Cardiac muscle cell (in vitro differentiated cells and primary cell): ENCODE measurements around the gene HOXA5. TPM values are rescaled to one million over a fixed set of nuclear protein-coding genes. Genes with fewer than 3 reads are reported as not detected.

ENCODE experiments used
- DNase-seq, 2 donors: peaks; one replicate each; pipeline versions ENCODE4 v3.0.0 to v3.0.0-alpha.2; 2010 to 2017; ENCODE audit warnings: low read depth in 1 of 2, low spot score in 1 of 2
- H3K27ac ChIP-seq: fragments of 200-600 bp; sonication (generic); 2 replicates; pipeline ENCODE4 v1.5.1; 2016
- H3K27me3 ChIP-seq: fragments of 200-600 bp; sonication (generic); 2 replicates; pipeline ENCODE4 v1.6.0; 2016; ENCODE audit warnings: control low read depth
- H3K36me3 ChIP-seq: fragments of 200-600 bp; sonication (generic); 2 replicates; pipeline ENCODE4 v1.5.1; 2016; ENCODE audit warnings: control low read depth
- H3K4me1 ChIP-seq: fragments of 200-600 bp; sonication (generic); 2 replicates; pipeline ENCODE4 v1.8.1; 2017; ENCODE audit warnings: low read depth, mild to moderate bottlenecking, mixed run types
- H3K4me3 ChIP-seq: fragments of 200-600 bp; sonication (generic); 2 replicates; pipeline ENCODE4 v1.5.1; 2016; ENCODE audit warnings: mild to moderate bottlenecking
- H3K9me3 ChIP-seq: fragments of 200-600 bp; sonication (generic); 2 replicates; pipeline ENCODE4 v1.5.1; 2017; ENCODE audit warnings: low read depth, mild to moderate bottlenecking, control low read depth
- polyA plus RNA-seq: library from polyadenylated mRNA; unstranded; fragments of >200 nt; fragmentation: Nextera tagmentation; extraction: Ambion mirVana; gene quantifications from 2 replicates; pipeline ENCODE4 v1.2.1, GENCODE V29; 2016
- total RNA-seq: library from RNA; depleted of rRNA; stranded (reverse); fragments of >200 nt; gene quantifications from 2 replicates; pipeline ENCODE4 v1.2.3, GENCODE V29; 2016
- TF ChIP-seq, protein P1 (sequence below): IDR thresholded peaks from 2 replicates; pipeline ENCODE4 v1.5.1; 2012; ENCODE audit warnings: low read depth, mild to moderate bottlenecking, low read length

Gene HOXA5
- total and polyA plus RNA-seq, 2 experiments from 2014 or later, result not detected

DNA sequence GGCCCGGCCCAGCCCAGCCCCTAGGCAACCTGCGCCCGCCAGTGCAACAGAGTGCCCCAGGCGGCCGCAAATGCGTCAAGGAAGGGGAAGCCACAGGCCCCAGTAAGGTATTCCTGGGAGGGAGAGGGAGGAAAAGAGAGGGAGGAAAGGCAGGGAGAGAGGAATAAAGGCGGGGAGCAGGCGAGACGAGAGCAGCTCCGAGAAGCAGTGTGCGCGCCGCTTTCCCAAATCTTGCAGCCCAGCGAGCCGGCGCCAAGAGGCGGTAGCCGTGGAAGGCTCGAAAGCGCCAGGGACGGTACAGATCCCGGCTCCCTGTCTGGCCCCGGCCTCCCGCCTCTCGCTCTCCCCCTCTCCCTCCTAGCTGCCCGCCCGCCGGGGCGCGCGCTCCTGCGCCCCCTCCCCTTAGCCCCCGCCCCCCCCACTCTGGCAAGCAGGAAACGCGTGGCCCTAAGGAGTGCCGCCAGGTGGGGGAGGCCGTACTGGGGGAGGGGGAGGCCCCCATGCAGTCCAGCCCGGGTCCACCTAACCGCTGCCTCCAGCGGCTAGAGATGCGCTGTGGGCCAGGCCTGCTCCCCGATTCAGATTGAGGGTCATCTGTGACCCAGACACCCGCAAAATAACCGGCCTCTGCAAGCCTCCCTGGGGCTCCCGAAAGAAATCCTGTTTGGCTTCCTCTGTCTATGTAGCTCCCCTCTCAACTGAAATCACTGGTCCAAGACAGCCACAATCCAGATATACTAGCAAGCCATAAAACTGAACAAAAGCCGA lies 26.4 kb upstream of the HOXA5 start:
- Histone ChIP-seq H3K4me3 (no peak overlapping the region), H3K4me1 (peaks cover 3% of the 10 kb centered on the region), H3K36me3 (no peaks in the 10 kb centered on the region), H3K27ac (no peak overlapping the region), H3K9me3 (no peaks in the 10 kb centered on the region), H3K27me3 (peaks cover 100% of the 10 kb centered on the region)
- no peak for DNase-seq
- TF ChIP-seq, protein P1, sequence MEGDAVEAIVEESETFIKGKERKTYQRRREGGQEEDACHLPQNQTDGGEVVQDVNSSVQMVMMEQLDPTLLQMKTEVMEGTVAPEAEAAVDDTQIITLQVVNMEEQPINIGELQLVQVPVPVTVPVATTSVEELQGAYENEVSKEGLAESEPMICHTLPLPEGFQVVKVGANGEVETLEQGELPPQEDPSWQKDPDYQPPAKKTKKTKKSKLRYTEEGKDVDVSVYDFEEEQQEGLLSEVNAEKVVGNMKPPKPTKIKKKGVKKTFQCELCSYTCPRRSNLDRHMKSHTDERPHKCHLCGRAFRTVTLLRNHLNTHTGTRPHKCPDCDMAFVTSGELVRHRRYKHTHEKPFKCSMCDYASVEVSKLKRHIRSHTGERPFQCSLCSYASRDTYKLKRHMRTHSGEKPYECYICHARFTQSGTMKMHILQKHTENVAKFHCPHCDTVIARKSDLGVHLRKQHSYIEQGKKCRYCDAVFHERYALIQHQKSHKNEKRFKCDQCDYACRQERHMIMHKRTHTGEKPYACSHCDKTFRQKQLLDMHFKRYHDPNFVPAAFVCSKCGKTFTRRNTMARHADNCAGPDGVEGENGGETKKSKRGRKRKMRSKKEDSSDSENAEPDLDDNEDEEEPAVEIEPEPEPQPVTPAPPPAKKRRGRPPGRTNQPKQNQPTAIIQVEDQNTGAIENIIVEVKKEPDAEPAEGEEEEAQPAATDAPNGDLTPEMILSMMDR, result no peak

DNA sequence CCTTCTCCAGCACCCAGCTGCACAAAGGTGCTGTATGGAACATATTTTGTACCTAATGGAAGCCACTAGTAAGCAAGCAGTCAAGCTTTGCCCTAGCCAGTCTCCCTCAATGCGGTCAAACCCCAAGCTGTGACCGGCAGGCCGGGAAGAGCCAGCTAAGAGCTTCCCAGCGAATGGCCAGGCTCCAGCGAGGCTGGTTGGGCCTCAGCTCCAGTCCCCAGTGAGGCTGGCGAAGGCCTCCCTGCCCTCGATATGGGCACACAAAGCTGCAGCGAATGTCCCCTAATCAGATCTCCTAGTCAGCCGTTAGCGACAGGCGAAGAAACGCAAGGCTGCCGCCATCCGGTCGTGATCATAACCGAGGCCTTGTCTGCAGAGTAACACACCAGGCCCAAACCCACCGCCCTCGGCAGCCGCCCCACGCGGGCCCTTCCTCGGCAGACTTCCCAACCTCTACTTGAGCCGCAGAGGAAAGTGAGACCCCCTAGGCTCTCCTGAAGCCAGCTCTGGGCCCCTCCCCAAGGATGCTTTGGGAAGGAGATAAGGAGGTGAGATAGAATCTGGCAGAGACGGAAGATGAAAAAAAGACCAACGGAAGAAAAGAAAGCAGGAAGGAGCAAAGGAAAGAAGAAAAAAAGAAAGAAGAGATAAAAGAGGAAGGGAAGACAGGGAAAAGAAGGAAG lies 24.9 kb upstream of the HOXA5 start:
- Histone ChIP-seq H3K36me3 (no peaks in the 10 kb centered on the region), H3K4me1 (peaks cover 3% of the 10 kb centered on the region), H3K4me3 (no peak overlapping the region), H3K27ac (no peak overlapping the region), H3K9me3 (no peaks in the 10 kb centered on the region), H3K27me3 (peaks cover 100% of the 10 kb centered on the region)
- DNase-seq, result no peak
- TF ChIP-seq, protein P1, result no peak

DNA sequence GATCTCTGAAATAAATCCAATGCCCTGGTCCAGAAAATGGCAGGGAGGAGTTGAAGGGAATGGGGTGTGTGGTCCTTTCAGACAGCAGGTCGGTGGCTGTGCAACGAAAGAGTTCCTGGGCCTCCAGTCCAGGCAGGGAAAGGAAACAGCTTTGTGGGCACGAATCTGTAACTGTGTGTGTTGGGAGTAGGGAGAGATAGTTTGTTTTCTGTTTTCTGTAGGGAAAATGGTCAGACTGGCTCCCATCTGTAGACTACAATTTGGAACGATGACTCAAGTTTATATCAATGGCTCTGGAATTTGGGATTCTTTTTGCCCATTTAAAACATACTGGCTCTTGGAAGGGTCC lies 24.4 kb upstream of the HOXA5 start:
- no peak for DNase-seq
- H3K27me3 ChIP-seq, result peaks cover 100% of the 10 kb centered on the region
- no peaks in the 10 kb centered on the region for H3K36me3 ChIP-seq
- H3K4me1 ChIP-seq, result peaks cover 3% of the 10 kb centered on the region
- no peaks in the 10 kb centered on the region for H3K9me3 ChIP-seq
- TF ChIP-seq, protein P1, result no peak
- H3K4me3 ChIP-seq, result no peak overlapping the region
- no peak overlapping the region for H3K27ac ChIP-seq

DNA sequence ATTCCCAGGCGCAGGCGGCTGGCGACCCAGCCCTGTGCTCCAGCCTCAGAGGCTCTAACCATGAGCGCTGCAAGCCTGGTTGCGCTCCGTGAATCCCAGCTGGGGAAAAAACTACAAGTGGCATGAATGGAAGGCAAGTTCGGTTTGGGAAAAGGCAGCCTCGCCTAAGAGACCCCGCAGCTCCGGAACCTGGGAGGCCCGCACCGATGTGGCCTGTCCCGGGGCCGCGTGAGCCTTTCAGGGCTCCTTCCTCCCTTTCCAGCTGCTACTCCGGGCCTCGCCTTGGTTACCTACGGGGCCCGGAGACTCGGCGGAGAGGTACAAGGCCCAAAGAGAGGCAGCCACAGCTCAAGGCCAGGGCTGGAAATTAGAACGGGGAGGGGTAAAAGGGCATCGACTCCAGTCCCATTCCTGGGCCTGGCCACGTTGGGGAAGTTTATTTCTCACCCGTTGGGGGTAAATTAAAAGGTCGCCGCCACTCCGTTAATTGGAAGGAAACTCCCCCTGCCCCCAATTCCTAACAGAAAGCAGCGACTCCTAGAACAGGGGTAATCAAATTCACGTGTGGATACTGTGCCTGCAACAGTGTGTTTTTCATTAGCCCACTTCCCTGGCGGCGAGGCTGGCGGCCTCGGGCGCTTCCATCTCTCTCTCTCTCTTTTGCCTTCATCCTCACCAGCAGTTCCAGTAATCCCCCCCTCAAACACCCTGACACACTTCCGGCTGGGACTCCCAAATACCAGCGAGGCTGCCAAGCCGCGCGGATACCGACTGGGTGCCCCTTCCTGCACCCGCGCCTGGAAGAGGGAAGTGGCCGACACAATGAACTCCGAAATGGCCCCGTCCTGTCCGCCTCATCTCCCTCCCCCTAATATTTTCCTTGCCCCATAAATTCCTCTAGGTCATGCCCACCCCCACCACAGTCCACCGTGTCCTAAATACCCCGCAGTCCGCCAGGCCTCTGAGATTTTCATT lies 23.3 kb upstream of the HOXA5 start:
- no peak overlapping the region for H3K4me3 ChIP-seq
- no peak for DNase-seq
- H3K27ac ChIP-seq, result no peak overlapping the region

DNA sequence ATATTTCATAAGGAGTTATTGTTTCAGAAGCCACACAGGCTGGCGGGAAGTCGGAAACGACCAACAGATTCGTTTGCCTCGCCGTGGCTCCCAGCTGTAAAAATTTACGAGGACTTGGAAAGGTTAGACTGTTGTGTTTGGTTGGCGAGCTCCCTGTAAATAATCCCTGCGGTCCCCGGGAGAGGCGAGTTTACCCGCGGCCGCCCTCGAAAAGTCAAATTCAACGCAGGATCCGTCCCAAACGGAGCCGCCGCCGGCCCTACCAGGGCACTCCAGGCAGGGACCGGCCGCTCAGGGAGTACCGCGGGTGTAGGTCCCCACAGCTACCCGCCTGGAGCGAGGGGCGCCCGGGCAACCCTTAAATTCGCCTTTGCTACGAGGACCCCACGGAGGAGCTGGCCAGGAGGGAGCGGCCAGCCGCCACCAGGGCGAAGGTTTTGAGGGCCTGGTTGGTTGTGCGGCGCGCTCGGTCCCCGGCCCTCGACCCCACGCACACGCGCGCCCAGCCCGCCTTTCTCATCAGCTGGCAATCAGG lies 22.6 kb upstream of the HOXA5 start:
- Histone ChIP-seq H3K27ac (no peak overlapping the region), H3K36me3 (no peaks in the 10 kb centered on the region), H3K4me3 (no peak overlapping the region), H3K27me3 (peaks cover 100% of the 10 kb centered on the region), H3K4me1 (peaks cover 3% of the 10 kb centered on the region), H3K9me3 (no peaks in the 10 kb centered on the region)
- no peak for DNase-seq
- TF ChIP-seq, protein P1, result no peak

More for the DNA sequence above, 23.3 kb upstream of the HOXA5 start:
- H3K9me3 ChIP-seq, result no peaks in the 10 kb centered on the region
- H3K36me3 ChIP-seq, result no peaks in the 10 kb centered on the region
- TF ChIP-seq, protein P1, result no peak
- H3K27me3 ChIP-seq, result peaks cover 100% of the 10 kb centered on the region
- peaks cover 3% of the 10 kb centered on the region for H3K4me1 ChIP-seq
